Right lobe of liver (tissue), 4 donors: ENCODE data around the gene ARHGEF1.

ENCODE experiments used
- POLR2A ChIP-seq: fragments of 450-650 bp; IDR thresholded peaks from one replicate; pipeline ENCODE4 v1.6.1; 2017; ENCODE audit warnings: antibody characterized with exemption, mild to moderate bottlenecking
- TF ChIP-seq, protein P1 (sequence below), 4 donors: fragments of 200-600 bp in 3 of 4; fragments of 450-650 bp in 1 of 4; IDR thresholded peaks; one replicate each; pipeline versions ENCODE4 v1.5.1 to v1.8.0; 2016 to 2022; ENCODE audit warnings: antibody characterized with exemption in 4 of 4, mild to moderate bottlenecking in 2 of 4
- donor health status: DM: no; HTN: no; CAD: no.
- donor health status: DM: no; HTN: no; CAD: no.
- donor health status: DM: no; HTN: yes; CAD: no.

GRCh38 chr19:41837981-41838708 is 44.8 kb upstream of the ARHGEF1 start:
- TF ChIP-seq, protein P1, sequence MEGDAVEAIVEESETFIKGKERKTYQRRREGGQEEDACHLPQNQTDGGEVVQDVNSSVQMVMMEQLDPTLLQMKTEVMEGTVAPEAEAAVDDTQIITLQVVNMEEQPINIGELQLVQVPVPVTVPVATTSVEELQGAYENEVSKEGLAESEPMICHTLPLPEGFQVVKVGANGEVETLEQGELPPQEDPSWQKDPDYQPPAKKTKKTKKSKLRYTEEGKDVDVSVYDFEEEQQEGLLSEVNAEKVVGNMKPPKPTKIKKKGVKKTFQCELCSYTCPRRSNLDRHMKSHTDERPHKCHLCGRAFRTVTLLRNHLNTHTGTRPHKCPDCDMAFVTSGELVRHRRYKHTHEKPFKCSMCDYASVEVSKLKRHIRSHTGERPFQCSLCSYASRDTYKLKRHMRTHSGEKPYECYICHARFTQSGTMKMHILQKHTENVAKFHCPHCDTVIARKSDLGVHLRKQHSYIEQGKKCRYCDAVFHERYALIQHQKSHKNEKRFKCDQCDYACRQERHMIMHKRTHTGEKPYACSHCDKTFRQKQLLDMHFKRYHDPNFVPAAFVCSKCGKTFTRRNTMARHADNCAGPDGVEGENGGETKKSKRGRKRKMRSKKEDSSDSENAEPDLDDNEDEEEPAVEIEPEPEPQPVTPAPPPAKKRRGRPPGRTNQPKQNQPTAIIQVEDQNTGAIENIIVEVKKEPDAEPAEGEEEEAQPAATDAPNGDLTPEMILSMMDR (IDR thresholded peaks at IDR 0.05) = no peak
- TF ChIP-seq POLR2A = no peak
